Colonic mucosa (tissue), 4 donors: ENCODE data around the gene MGA. TPM values are rescaled to one million over a fixed set of nuclear protein-coding genes. Genes with fewer than 3 reads are reported as not detected.
"Not testable (repeated sequence)": the region's sequence is repeated elsewhere in the genome, so short reads cannot be mapped to it uniquely, and the experiment has no call there.

Experiments
- DNase-seq: peaks from one replicate; pipeline ENCODE4 v3.0.0-alpha.2; 2020
- H3K27ac ChIP-seq: fragments of 200-600 bp; one replicate; pipeline ENCODE4 v1.8.0; 2021
- H3K27me3 ChIP-seq: fragments of 200-600 bp; one replicate; pipeline ENCODE4 v1.8.0; 2021
- H3K36me3 ChIP-seq: fragments of 200-600 bp; one replicate; pipeline ENCODE4 v1.8.0; 2021
- H3K4me1 ChIP-seq: fragments of 200-600 bp; one replicate; pipeline ENCODE4 v1.8.0; 2021; ENCODE audit warnings: mild to moderate bottlenecking
- H3K4me3 ChIP-seq: fragments of 200-600 bp; one replicate; pipeline ENCODE4 v1.8.0; 2021
- H3K9ac ChIP-seq, 2 donors: one replicate each; pipeline ENCODE4 v1.7.0; 2013; ENCODE audit warnings: control low read depth in 2 of 2, low read depth in 2 of 2, low read length in 2 of 2
- H3K9me3 ChIP-seq: fragments of 200-600 bp; one replicate; pipeline ENCODE4 v1.8.0; 2021
- intact Hi-C: fragments of 100-400 bp; cut with DNase I; formaldehyde crosslinking; loops from one replicate; pipeline ENCODE4 v1.14.1; 2022
- total RNA-seq, 2 donors: library from RNA; stranded (reverse); fragmentation: NEBNext Ultra II Directional in 1 of 2; extraction: Animal tissue kit (Norgen Biotek cat#: 25700) in 1 of 2; gene quantifications; one replicate each; pipeline ENCODE4 v1.2.1, GENCODE V29; 2021
- TF ChIP-seq, protein P1 (sequence below): fragments of 200-600 bp; IDR thresholded peaks from one replicate; pipeline ENCODE4 v1.8.0; 2022; ENCODE audit warnings: antibody characterized with exemption, mild to moderate bottlenecking
- donor health status: healthy.
- donor health status: DM: no; HTN: no; CAD: no.
- donor health status: DM: no; HTN: no; CAD: no.

Gene MGA
- total RNA-seq, 2 donors from 2014 or later: 21.8 to 25.8 TPM

GRCh38 chr15:41732483-41732882 is 72.3 kb downstream of the MGA start:
- H3K27me3 ChIP-seq: no peaks in the 10 kb centered on the region
- peaks cover 10% of the 10 kb centered on the region for H3K36me3 ChIP-seq
- no peak overlapping the region for H3K4me3 ChIP-seq
- no peak for DNase-seq
- H3K9me3 ChIP-seq: no peaks in the 10 kb centered on the region
- no peaks in the 10 kb centered on the region for H3K4me1 ChIP-seq
- no peak overlapping the region for H3K9ac ChIP-seq
- no peak overlapping the region for H3K27ac ChIP-seq
- TF ChIP-seq, protein P1, sequence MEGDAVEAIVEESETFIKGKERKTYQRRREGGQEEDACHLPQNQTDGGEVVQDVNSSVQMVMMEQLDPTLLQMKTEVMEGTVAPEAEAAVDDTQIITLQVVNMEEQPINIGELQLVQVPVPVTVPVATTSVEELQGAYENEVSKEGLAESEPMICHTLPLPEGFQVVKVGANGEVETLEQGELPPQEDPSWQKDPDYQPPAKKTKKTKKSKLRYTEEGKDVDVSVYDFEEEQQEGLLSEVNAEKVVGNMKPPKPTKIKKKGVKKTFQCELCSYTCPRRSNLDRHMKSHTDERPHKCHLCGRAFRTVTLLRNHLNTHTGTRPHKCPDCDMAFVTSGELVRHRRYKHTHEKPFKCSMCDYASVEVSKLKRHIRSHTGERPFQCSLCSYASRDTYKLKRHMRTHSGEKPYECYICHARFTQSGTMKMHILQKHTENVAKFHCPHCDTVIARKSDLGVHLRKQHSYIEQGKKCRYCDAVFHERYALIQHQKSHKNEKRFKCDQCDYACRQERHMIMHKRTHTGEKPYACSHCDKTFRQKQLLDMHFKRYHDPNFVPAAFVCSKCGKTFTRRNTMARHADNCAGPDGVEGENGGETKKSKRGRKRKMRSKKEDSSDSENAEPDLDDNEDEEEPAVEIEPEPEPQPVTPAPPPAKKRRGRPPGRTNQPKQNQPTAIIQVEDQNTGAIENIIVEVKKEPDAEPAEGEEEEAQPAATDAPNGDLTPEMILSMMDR: no peak
- intact Hi-C loops: no loop called here

- no peaks in the 10 kb centered on the region for H3K27me3 ChIP-seq
- H3K9me3 ChIP-seq: no peaks in the 10 kb centered on the region
- H3K27ac ChIP-seq: no peak overlapping the region
- no peak for DNase-seq
- no peak overlapping the region for H3K4me3 ChIP-seq
- intact Hi-C loops: no loop called here
- H3K9ac ChIP-seq: no peak overlapping the region
- no peaks in the 10 kb centered on the region for H3K4me1 ChIP-seq
- TF ChIP-seq, protein P1: no peak
- H3K36me3 ChIP-seq: peaks cover 10% of the 10 kb centered on the region
Measured at GRCh38 chr15:41734079-41734478, 73.9 kb downstream of the MGA start.

GRCh38 chr15:41735046-41735445 is 74.8 kb downstream of the MGA start:
- H3K36me3 ChIP-seq: peaks cover 10% of the 10 kb centered on the region
- no peaks in the 10 kb centered on the region for H3K4me1 ChIP-seq
- no peak overlapping the region for H3K4me3 ChIP-seq
- TF ChIP-seq, protein P1: no peak
- H3K27ac ChIP-seq: no peak overlapping the region
- DNase-seq: no peak
- intact Hi-C loops: no loop called here
- no peaks in the 10 kb centered on the region for H3K9me3 ChIP-seq
- H3K9ac ChIP-seq: no peak overlapping the region
- no peaks in the 10 kb centered on the region for H3K27me3 ChIP-seq

DNA sequence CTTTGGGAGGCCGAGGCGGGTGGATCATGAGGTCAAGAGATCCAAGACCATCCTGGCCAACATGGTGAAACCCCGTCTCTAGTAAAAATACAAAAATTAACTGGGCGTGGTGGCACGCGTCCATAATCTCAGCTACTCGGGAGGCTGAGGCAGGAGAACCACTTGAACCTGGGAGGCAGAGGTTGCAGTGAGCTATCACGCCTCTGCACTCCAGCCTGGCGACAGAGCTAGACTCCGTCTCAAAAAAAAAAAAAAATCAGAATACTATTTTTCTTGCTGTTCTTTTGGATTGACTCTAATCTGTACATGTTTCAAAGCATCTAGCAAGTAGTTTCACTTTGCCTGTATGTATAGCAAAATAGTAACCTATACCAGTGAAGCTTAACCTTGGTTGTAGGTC is 75.3 kb downstream of the MGA start:
- intact Hi-C loops, H3K27ac ChIP-seq, H3K9me3 ChIP-seq, H3K4me1 ChIP-seq, H3K4me3 ChIP-seq, H3K9ac ChIP-seq, H3K36me3 ChIP-seq, H3K27me3 ChIP-seq, DNase-seq: not testable (repeated sequence)

DNA sequence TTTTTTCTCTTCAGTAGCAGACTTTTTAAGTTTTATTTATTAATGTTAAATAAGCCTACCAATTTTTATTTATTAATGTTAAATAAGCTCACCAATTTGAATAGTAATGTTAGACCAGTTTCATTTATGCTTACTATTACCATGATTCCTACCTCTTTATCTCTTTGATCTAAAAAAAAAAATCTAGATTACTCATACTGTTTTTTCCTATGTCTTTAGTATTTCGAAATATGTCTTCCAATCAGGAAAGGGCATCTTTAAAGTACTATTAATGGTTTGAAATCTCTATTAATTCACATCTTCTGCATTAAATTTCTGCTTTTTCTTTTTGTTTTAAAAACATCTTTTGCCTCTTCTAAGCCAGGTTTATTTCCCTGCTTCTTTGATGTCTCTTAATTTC is 86.6 kb downstream of the MGA start:
- intact Hi-C loops: no loop called here
- no peak for DNase-seq
- Histone ChIP-seq H3K4me3 (no peak overlapping the region), H3K36me3 (no peaks in the 10 kb centered on the region), H3K27ac (no peak overlapping the region), H3K9me3 (no peaks in the 10 kb centered on the region), H3K27me3 (no peaks in the 10 kb centered on the region), H3K9ac (no peak overlapping the region), H3K4me1 (no peaks in the 10 kb centered on the region)
- TF ChIP-seq, protein P1: no peak

- no peak for DNase-seq
- TF ChIP-seq, protein P1: no peak
- intact Hi-C loops: no loop called here
- Histone ChIP-seq H3K9me3 (no peaks in the 10 kb centered on the region), H3K4me3 (no peak overlapping the region), H3K9ac (no peak overlapping the region), H3K27ac (no peak overlapping the region), H3K4me1 (no peaks in the 10 kb centered on the region), H3K36me3 (no peaks in the 10 kb centered on the region), H3K27me3 (no peaks in the 10 kb centered on the region)
Measured at GRCh38 chr15:41756198-41756597, 96.0 kb downstream of the MGA start.
